Measurements from ENCODE around the gene PPT2.

GRCh38 chr6:32167761-32168262 is 13.9 kb downstream of the PPT2 start:
- TF ChIP-seq CTCF (IDR thresholded peaks at IDR 0.05) (no peak), POLR2A (IDR thresholded peaks at IDR 0.05) (no peak)

Data from thyroid gland (tissue), 4 donors.